HepG2 (cell line): ENCODE results near the gene RPS27L. TPM values are rescaled to one million over a fixed set of nuclear protein-coding genes. Genes with fewer than 3 reads are reported as not detected.

Experiments used
- AHR ChIP-seq: IDR thresholded peaks from 2 replicates; pipeline ENCODE4 v1.6.1; 2018; ENCODE audit warnings: missing genetic modification reagents, missing compliant biosample characterization
- CAMTA2 ChIP-seq: sonication (generic); formaldehyde crosslinking; IDR thresholded peaks from 2 replicates; pipeline ENCODE4 v1.4.0; 2020; ENCODE audit warnings: mild to moderate bottlenecking, missing genetic modification reagents, borderline replicate concordance
- FLYWCH1 ChIP-seq: sonication (generic); formaldehyde crosslinking; IDR thresholded peaks from 2 replicates; pipeline ENCODE4 v1.8.1; 2023; ENCODE audit warnings: mild to moderate bottlenecking, missing genetic modification reagents
- FOXA3 ChIP-seq: IDR thresholded peaks from 2 replicates; pipeline ENCODE4 v1.6.1; 2016; ENCODE audit warnings: missing genetic modification reagents, missing compliant biosample characterization
- GTF3A ChIP-seq: sonication (generic); formaldehyde crosslinking; conservative IDR thresholded peaks from 2 replicates; pipeline ENCODE4 v1.4.0; 2020; ENCODE audit warnings: mild to moderate bottlenecking, missing genetic modification reagents
- HNRNPUL1 ChIP-seq: fragments of 200-400 bp; formaldehyde crosslinking; IDR thresholded peaks from 2 replicates; pipeline ENCODE4 v1.6.1; 2017; ENCODE audit warnings: low read depth, mild to moderate bottlenecking, low read length, moderate library complexity
- RORA ChIP-seq: sonication (generic); formaldehyde crosslinking; IDR thresholded peaks from 2 replicates; pipeline ENCODE4 v1.5.0; 2020; ENCODE audit warnings: mild to moderate bottlenecking, missing genetic modification reagents, moderate library complexity
- SETDB1 ChIP-seq: sonication (generic); formaldehyde crosslinking; IDR thresholded peaks from 2 replicates; pipeline ENCODE4 v1.5.1; 2020; ENCODE audit warnings: missing genetic modification reagents, mild to moderate bottlenecking, borderline replicate concordance
- SRSF1 ChIP-seq: fragments of 200-400 bp; formaldehyde crosslinking; optimal IDR thresholded peaks from 2 replicates; pipeline ENCODE3; 2017; ENCODE audit warnings: mild to moderate bottlenecking, low read depth, low read length, moderate library complexity
- TMF1 ChIP-seq: sonication (generic); formaldehyde crosslinking; IDR thresholded peaks from 2 replicates; pipeline ENCODE4 v1.8.1; 2022; ENCODE audit warnings: low read depth, missing genetic modification reagents
- ZNF280B ChIP-seq: sonication (generic); formaldehyde crosslinking; IDR thresholded peaks from 2 replicates; pipeline ENCODE4 v1.5.0; 2020; ENCODE audit warnings: missing genetic modification reagents, mild to moderate bottlenecking, borderline replicate concordance
- ZNF317 ChIP-seq: sonication (generic); formaldehyde crosslinking; IDR thresholded peaks from 2 replicates; pipeline ENCODE4 v1.5.0; 2020; ENCODE audit warnings: mild to moderate bottlenecking, missing genetic modification reagents
- ZNF674 ChIP-seq: sonication (generic); formaldehyde crosslinking; IDR thresholded peaks from 2 replicates; pipeline ENCODE4 v1.5.0; 2020; ENCODE audit warnings: low read depth, mild to moderate bottlenecking, missing genetic modification reagents
- ZNF740 ChIP-seq: sonication (generic); formaldehyde crosslinking; IDR thresholded peaks from 2 replicates; pipeline ENCODE4 v1.4.0; 2020; ENCODE audit warnings: missing genetic modification reagents
- ZNF883 ChIP-seq: sonication (generic); formaldehyde crosslinking; IDR thresholded peaks from 2 replicates; pipeline ENCODE4 v1.5.1; 2020; ENCODE audit warnings: mild to moderate bottlenecking, missing genetic modification reagents; ENCODE audit errors: not compliant biosample characterization
- ZSCAN20 ChIP-seq: sonication (generic); formaldehyde crosslinking; IDR thresholded peaks from 2 replicates; pipeline ENCODE4 v1.4.0; 2020; ENCODE audit warnings: missing genetic modification reagents, mild to moderate bottlenecking, borderline replicate concordance
- ZSCAN25 ChIP-seq: sonication (generic); formaldehyde crosslinking; IDR thresholded peaks from 2 replicates; pipeline ENCODE4 v1.8.0; 2022; ENCODE audit warnings: mild to moderate bottlenecking, missing genetic modification reagents
- polyA plus RNA-seq, 8 experiments: library from polyadenylated mRNA; depleted of rRNA in 3 of 8; stranded (reverse) in 7 of 8; unstranded in 1 of 8; fragments of >200 nt; fragmentation: Illumina TruSeq in 4 of 8; extraction: Trizol in 4 of 8; gene quantifications; 2 replicates each; pipeline versions ENCODE4 v1.2.1 to v1.2.3, GENCODE V29; 2011 to 2016; ENCODE audit warnings: low read depth in 4 of 8, missing spikeins in 1 of 8, mixed read lengths in 1 of 8; ENCODE audit not compliant: insufficient read depth in 1 of 8
- total RNA-seq, 5 experiments: library from RNA; depleted of rRNA; stranded (reverse); fragments of >200 nt; fragmentation: Illumina TruSeq; extraction: Trizol; gene quantifications; 2 replicates each; pipeline ENCODE4 v1.2.3, GENCODE V29; 2016; ENCODE audit warnings: low read depth in 1 of 5
- TF ChIP-seq, protein P1 (sequence below): sonication (generic); formaldehyde crosslinking; IDR thresholded peaks from 2 replicates; pipeline ENCODE4 v1.5.1; 2020; ENCODE audit warnings: missing genetic modification reagents, mild to moderate bottlenecking, borderline replicate concordance
- TF ChIP-seq, protein P2 (sequence below): sonication (generic); formaldehyde crosslinking; IDR thresholded peaks from 2 replicates; pipeline ENCODE4 v1.4.0; 2020; ENCODE audit warnings: missing genetic modification reagents
- TF ChIP-seq, protein P3 (sequence below): sonication (generic); formaldehyde crosslinking; conservative IDR thresholded peaks from 2 replicates; pipeline ENCODE4 v1.4.0; 2020; ENCODE audit warnings: missing genetic modification reagents
- TF ChIP-seq, protein P4 (sequence below): IDR thresholded peaks from 2 replicates; pipeline ENCODE4 v1.6.1; 2018; ENCODE audit warnings: missing genetic modification reagents

RPS27L gene
- total and polyA plus RNA-seq, 2 of the 13 experiments (the other 11 are each of a cell fraction or from before 2014, with no cell fraction given): 231 to 433 TPM

- TF ChIP-seq ZNF317 (CRISPR knock-in tag): 0 out of 2 replicates have a peak, but pooled peaks have one; percentile 49
- TF ChIP-seq FOXA3: peak; percentile 72
- peak; percentile 72; the same call in 1 of the 2 replicates for TF ChIP-seq CAMTA2 (CRISPR knock-in tag)
- 0 out of 2 replicates have a peak, but pooled peaks have one; percentile 46 for TF ChIP-seq ZSCAN25 (CRISPR knock-in tag)
- TF ChIP-seq RORA (CRISPR knock-in tag): no peak
- TF ChIP-seq AHR (CRISPR knock-in tag): peak; percentile 89; the same call in 1 of the 2 replicates
- TF ChIP-seq, protein P1, sequence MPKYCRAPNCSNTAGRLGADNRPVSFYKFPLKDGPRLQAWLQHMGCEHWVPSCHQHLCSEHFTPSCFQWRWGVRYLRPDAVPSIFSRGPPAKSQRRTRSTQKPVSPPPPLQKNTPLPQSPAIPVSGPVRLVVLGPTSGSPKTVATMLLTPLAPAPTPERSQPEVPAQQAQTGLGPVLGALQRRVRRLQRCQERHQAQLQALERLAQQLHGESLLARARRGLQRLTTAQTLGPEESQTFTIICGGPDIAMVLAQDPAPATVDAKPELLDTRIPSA (CRISPR knock-in tag): peak; percentile 75; the same call in 1 of the 2 replicates
- TF ChIP-seq TMF1 (CRISPR knock-in tag): 0 out of 2 replicates have a peak, but pooled peaks have one; percentile 35
- TF ChIP-seq ZNF674 (CRISPR knock-in tag): no peak; the same call in 1 of the 2 replicates
- no peak for TF ChIP-seq FLYWCH1
- TF ChIP-seq ZNF883: peak; percentile 74
- TF ChIP-seq ZNF280B (CRISPR knock-in tag): peak; percentile 65; the same call in 1 of the 2 replicates
- TF ChIP-seq ZSCAN20 (CRISPR knock-in tag): no peak
- TF ChIP-seq, protein P2, sequence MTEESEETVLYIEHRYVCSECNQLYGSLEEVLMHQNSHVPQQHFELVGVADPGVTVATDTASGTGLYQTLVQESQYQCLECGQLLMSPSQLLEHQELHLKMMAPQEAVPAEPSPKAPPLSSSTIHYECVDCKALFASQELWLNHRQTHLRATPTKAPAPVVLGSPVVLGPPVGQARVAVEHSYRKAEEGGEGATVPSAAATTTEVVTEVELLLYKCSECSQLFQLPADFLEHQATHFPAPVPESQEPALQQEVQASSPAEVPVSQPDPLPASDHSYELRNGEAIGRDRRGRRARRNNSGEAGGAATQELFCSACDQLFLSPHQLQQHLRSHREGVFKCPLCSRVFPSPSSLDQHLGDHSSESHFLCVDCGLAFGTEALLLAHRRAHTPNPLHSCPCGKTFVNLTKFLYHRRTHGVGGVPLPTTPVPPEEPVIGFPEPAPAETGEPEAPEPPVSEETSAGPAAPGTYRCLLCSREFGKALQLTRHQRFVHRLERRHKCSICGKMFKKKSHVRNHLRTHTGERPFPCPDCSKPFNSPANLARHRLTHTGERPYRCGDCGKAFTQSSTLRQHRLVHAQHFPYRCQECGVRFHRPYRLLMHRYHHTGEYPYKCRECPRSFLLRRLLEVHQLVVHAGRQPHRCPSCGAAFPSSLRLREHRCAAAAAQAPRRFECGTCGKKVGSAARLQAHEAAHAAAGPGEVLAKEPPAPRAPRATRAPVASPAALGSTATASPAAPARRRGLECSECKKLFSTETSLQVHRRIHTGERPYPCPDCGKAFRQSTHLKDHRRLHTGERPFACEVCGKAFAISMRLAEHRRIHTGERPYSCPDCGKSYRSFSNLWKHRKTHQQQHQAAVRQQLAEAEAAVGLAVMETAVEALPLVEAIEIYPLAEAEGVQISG: peak; percentile 100
- TF ChIP-seq GTF3A (CRISPR knock-in tag): 0 out of 2 replicates have a peak, but pooled peaks have one; percentile 47
- TF ChIP-seq ZNF740 (CRISPR knock-in tag): peak; percentile 32; the same call in 1 of the 2 replicates
- no peak for TF ChIP-seq HNRNPUL1
- TF ChIP-seq, protein P3, sequence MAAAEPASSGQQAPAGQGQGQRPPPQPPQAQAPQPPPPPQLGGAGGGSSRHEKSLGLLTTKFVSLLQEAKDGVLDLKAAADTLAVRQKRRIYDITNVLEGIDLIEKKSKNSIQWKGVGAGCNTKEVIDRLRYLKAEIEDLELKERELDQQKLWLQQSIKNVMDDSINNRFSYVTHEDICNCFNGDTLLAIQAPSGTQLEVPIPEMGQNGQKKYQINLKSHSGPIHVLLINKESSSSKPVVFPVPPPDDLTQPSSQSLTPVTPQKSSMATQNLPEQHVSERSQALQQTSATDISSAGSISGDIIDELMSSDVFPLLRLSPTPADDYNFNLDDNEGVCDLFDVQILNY (CRISPR knock-in tag): peak; percentile 9; the same call in 1 of the 2 replicates
- TF ChIP-seq SETDB1 (CRISPR knock-in tag): no peak
- peak; percentile 74 for TF ChIP-seq SRSF1
- TF ChIP-seq, protein P4, sequence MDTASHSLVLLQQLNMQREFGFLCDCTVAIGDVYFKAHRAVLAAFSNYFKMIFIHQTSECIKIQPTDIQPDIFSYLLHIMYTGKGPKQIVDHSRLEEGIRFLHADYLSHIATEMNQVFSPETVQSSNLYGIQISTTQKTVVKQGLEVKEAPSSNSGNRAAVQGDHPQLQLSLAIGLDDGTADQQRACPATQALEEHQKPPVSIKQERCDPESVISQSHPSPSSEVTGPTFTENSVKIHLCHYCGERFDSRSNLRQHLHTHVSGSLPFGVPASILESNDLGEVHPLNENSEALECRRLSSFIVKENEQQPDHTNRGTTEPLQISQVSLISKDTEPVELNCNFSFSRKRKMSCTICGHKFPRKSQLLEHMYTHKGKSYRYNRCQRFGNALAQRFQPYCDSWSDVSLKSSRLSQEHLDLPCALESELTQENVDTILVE (CRISPR knock-in tag): peak; percentile 73; the same call in 1 of the 2 replicates
Measured at GRCh38 chr15:63157118-63157843, at the start of gene RPS27L (continued).
